ENCODE measurements around the gene STXBP1. TPM values are rescaled to one million over a fixed set of nuclear protein-coding genes. Genes with fewer than 3 reads are reported as not detected.

STXBP1 gene
- total RNA-seq, 1 donor from 2014 or later = 36.9 TPM

DNA sequence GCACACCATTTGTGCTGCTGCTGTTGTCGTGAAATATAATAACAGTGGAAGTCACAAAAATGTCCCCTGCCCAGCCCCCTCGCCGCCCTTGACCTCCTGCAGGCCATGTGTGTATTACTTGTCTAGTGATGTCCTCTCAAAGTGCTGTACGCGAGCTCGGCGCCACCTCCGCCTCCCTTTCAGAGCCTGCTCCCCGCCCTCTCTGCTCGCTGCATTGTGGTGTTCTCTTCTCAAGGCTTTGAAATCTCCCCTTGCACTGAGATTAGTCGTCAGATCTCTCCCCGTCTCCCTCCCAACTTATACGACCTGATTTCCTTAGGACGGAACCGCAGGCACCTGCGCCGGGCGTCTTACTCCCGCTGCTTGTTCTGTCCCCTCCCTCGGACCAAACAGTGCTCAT, 80.0 kb downstream of the STXBP1 start:
- intact Hi-C loops (cut with micrococcal nuclease) = no loop called here
- Histone ChIP-seq H3K27me3 (ENCODE audit: low read depth) (no peaks in the 10 kb centered on the region), H3K4me1 (no peaks in the 10 kb centered on the region), H3K4me3 (no peak overlapping the region), H3K9me3 (replicated peaks) (no peaks in the 10 kb centered on the region), H3K36me3 (peaks cover 49% of the 10 kb centered on the region), H3K27ac (replicated peaks) (no peak overlapping the region)
- DNase-seq = no peak
- TF ChIP-seq, protein P1, sequence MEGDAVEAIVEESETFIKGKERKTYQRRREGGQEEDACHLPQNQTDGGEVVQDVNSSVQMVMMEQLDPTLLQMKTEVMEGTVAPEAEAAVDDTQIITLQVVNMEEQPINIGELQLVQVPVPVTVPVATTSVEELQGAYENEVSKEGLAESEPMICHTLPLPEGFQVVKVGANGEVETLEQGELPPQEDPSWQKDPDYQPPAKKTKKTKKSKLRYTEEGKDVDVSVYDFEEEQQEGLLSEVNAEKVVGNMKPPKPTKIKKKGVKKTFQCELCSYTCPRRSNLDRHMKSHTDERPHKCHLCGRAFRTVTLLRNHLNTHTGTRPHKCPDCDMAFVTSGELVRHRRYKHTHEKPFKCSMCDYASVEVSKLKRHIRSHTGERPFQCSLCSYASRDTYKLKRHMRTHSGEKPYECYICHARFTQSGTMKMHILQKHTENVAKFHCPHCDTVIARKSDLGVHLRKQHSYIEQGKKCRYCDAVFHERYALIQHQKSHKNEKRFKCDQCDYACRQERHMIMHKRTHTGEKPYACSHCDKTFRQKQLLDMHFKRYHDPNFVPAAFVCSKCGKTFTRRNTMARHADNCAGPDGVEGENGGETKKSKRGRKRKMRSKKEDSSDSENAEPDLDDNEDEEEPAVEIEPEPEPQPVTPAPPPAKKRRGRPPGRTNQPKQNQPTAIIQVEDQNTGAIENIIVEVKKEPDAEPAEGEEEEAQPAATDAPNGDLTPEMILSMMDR (IDR thresholded peaks at IDR 0.05; ENCODE audit: borderline replicate concordance) = no peak

DNA sequence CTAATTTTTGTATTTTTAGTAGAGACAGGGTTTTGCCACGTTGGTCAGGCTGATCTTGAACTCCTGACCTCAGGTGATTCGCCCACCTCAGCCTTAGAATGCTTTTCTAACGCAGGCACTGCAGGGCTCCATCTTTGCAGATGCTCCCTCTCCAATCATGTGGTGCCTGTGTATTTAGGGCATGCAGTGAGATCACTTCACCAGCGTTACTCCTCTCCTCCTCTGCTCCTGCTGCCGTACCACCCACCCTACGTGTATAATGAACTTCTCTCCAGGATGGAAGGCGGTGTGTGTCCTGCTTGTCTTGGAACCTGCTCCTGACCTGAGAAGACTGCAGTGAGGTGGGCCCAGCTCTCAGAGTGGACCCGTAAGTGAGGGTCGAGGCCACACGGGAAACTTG, 81.1 kb downstream of the STXBP1 start:
- Histone ChIP-seq H3K27me3 (ENCODE audit: low read depth) (no peaks in the 10 kb centered on the region), H3K4me3 (no peak overlapping the region), H3K27ac (replicated peaks) (no peak overlapping the region), H3K9me3 (replicated peaks) (no peaks in the 10 kb centered on the region), H3K36me3 (peaks cover 40% of the 10 kb centered on the region), H3K4me1 (no peaks in the 10 kb centered on the region)
- no peak for DNase-seq
- TF ChIP-seq, protein P1 (IDR thresholded peaks at IDR 0.05; ENCODE audit: borderline replicate concordance) = no peak
- intact Hi-C loops (cut with micrococcal nuclease) = no loop called here

DNA sequence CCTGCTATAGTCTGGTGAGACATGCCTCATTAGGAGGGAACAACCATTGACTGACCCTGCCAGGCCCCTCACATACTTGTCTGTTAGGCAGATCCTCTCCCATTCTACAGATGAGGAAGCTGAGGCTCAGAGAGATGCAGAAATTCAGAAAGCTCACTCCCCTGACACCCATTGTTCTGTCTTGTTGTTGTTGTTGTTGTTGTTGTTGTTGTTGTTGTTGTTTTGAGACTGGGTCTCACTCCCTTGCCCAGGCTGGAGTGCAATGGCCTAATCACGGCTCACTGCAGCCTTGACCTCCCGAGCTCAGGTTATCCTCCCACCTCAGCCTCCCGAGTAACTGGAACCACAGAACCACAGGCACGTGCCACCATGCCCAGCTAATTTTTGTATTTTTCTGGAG, 81.6 kb downstream of the STXBP1 start:
- H3K27ac ChIP-seq (replicated peaks) = no peak overlapping the region
- peaks cover under 1% of the 10 kb centered on the region for H3K4me1 ChIP-seq
- intact Hi-C loops (cut with micrococcal nuclease) = no loop called here
- H3K4me3 ChIP-seq = no peak overlapping the region
- H3K36me3 ChIP-seq = peaks cover 38% of the 10 kb centered on the region
- no peaks in the 10 kb centered on the region for H3K27me3 ChIP-seq (ENCODE audit: low read depth)
- TF ChIP-seq, protein P1 (IDR thresholded peaks at IDR 0.05; ENCODE audit: borderline replicate concordance) = no peak
- no peak for DNase-seq
- H3K9me3 ChIP-seq (replicated peaks) = no peaks in the 10 kb centered on the region

DNA sequence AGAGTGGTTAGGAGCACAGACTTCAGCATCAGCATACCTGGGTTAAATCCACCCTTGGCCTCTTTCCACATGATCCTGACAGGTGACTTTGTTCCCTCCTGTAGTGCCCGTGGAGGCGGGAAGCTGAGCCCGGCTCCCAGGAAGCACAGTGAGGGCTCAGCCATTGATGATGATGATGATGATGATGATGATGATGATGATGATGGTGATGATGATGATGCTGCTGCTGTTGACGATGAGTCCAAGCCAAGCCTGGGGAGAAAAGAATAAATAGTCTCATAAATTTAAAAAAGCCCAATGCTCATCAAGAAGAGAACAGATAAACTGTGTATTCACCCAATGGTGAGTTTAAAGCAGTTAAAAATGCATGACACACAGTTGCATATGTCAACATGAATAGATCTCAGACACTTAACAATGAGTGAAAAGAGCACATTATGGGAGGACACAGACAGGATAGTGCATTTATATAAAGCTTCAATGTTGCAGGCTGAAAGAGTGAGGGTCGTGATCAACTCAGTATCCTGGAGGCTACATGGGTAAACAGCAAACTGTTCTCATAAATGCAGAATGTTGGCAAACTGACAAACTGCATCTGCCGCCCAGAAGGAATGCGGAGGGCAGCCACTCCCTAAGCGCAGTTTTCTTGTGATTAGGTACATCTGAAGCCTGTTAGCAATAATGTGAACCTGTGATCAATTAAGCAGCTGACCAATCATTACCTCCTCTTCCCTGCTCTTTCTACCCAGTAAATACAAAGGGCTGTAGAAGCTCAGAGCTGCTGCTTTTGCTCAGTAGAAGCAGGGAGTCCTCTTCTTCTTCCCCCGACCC, 83.0 kb downstream of the STXBP1 start:
- intact Hi-C loops (cut with micrococcal nuclease) = no loop called here
- Histone ChIP-seq H3K4me1 (peaks cover 8% of the 10 kb centered on the region), H3K9me3 (replicated peaks) (no peaks in the 10 kb centered on the region), H3K27ac (replicated peaks) (no peak overlapping the region), H3K36me3 (peaks cover 24% of the 10 kb centered on the region), H3K4me3 (no peak overlapping the region), H3K27me3 (ENCODE audit: low read depth) (no peaks in the 10 kb centered on the region)
- DNase-seq = no peak
- TF ChIP-seq, protein P1 (IDR thresholded peaks at IDR 0.05; ENCODE audit: borderline replicate concordance) = no peak

DNA sequence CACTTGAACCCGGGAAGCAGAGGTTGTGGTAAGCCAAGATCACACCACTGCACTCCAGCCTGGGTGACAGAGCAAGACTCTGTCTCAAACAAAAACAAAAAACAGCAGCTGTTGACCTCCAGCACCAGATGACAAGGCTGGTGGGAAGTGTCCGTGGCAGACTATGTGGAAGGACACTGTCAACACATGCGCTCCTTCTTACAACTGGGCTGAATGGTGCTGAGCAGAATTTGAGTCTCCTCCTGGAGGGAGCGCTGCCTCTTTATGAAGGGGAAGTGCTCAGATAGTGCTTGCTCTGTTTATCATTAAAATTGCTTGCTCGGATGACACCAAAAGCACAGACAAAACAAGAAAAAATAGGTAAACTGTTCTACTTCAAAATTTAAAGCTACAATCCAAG, 85.5 kb downstream of the STXBP1 start:
- DNase-seq = no peak
- Histone ChIP-seq H3K4me1 (peaks cover 8% of the 10 kb centered on the region), H3K27ac (replicated peaks) (no peak overlapping the region), H3K36me3 (peaks cover 3% of the 10 kb centered on the region), H3K27me3 (ENCODE audit: low read depth) (no peaks in the 10 kb centered on the region), H3K9me3 (replicated peaks) (no peaks in the 10 kb centered on the region), H3K4me3 (no peak overlapping the region)
- TF ChIP-seq, protein P1 (IDR thresholded peaks at IDR 0.05; ENCODE audit: borderline replicate concordance) = no peak
- intact Hi-C loops (cut with micrococcal nuclease) = no loop called here
